PC-9 (cell line): ENCODE results near the gene ACAP2. TPM values are rescaled to one million over a fixed set of nuclear protein-coding genes. Genes with fewer than 3 reads are reported as not detected.
A peak's percentile ranks its signal among the peaks of the same experiment; 100 is the strongest.

Experiments used
- BruUV-seq: library from RNA; stranded (reverse); fragments of 400-500 nt; replicated peaks from 2 replicates; lab custom pipeline; 2021; lab: Mats Ljungman, UMichigan
- CTCF ChIA-PET: fragments of 300-600 bp; sonication (Branson Sonifier 250); formaldehyde crosslinking; loops from one replicate; lab custom pipeline; 2022; ENCODE audit warnings: antibody characterized with exemption; lab: Charles Lee
- POLR2A ChIA-PET: fragments of 300-600 bp; sonication (Branson Sonifier 250); formaldehyde crosslinking; loops from one replicate; lab custom pipeline; 2022; ENCODE audit warnings: antibody characterized with exemption; ENCODE audit not compliant: unreplicated experiment; lab: Charles Lee
- DNase-seq, 2 experiments: peaks; one replicate each; pipeline versions ENCODE4 v3.0.0 to v3.0.0-alpha.2; 2015 to 2022; ENCODE audit warnings: mixed read lengths in 1 of 2
- H2AFZ ChIP-seq: fragments of 200-600 bp; sonication (generic); 2 replicates; pipeline ENCODE4 v1.8.1; 2017; ENCODE audit warnings: antibody characterized with exemption
- H3F3A ChIP-seq: fragments of 200-600 bp; sonication (generic); 2 replicates; pipeline ENCODE4 v1.8.1; 2017; ENCODE audit warnings: antibody characterized with exemption, mild to moderate bottlenecking, low read depth; ENCODE audit not compliant: insufficient read depth
- H3K27ac ChIP-seq: fragments of 200-600 bp; sonication (generic); 2 replicates; pipeline ENCODE4 v1.6.1; 2016; ENCODE audit warnings: mixed run types
- H3K27me3 ChIP-seq: fragments of 200-600 bp; sonication (generic); 2 replicates; pipeline ENCODE4 v1.6.1; 2016; ENCODE audit warnings: low read depth, mixed run types; ENCODE audit not compliant: insufficient read depth
- H3K36me3 ChIP-seq: fragments of 200-600 bp; sonication (generic); 2 replicates; pipeline ENCODE4 v1.6.1; 2016; ENCODE audit warnings: low read depth, mixed run types
- H3K4me1 ChIP-seq: fragments of 200-600 bp; sonication (generic); replicated peaks from 2 replicates; pipeline ENCODE4 v1.6.1; 2016; ENCODE audit warnings: mixed run types; ENCODE audit not compliant: insufficient read depth
- H3K4me2 ChIP-seq: fragments of 200-600 bp; sonication (generic); 2 replicates; pipeline ENCODE4 v1.6.1; 2017; ENCODE audit warnings: mixed run types
- H3K4me3 ChIP-seq: fragments of 200-600 bp; sonication (generic); 2 replicates; pipeline ENCODE4 v1.6.1; 2016; ENCODE audit warnings: mixed run types
- H3K79me2 ChIP-seq: fragments of 200-600 bp; sonication (generic); 2 replicates; pipeline ENCODE4 v1.6.1; 2017; ENCODE audit warnings: low read depth, mixed run types
- H3K9me2 ChIP-seq: fragments of 200-600 bp; sonication (generic); 2 replicates; pipeline ENCODE4 v1.8.1; 2017; ENCODE audit warnings: mild to moderate bottlenecking; ENCODE audit not compliant: insufficient read depth
- H3K9me3 ChIP-seq: fragments of 200-600 bp; sonication (generic); 2 replicates; pipeline ENCODE4 v1.8.1; 2016; ENCODE audit warnings: low read depth; ENCODE audit not compliant: insufficient read depth
- H4K20me1 ChIP-seq: fragments of 200-600 bp; sonication (generic); 2 replicates; pipeline ENCODE4 v1.8.1; 2017; ENCODE audit not compliant: insufficient read depth
- CTCF ChIP-seq: fragments of 200-600 bp; sonication (generic); conservative IDR thresholded peaks from 2 replicates; pipeline ENCODE4 v1.6.1; 2017; ENCODE audit warnings: mixed run types, antibody characterized with exemption, mild to moderate bottlenecking, moderate library complexity
- EZH2 ChIP-seq: fragments of 200-600 bp; sonication (generic); IDR thresholded peaks from 2 replicates; pipeline ENCODE4 v1.8.0; 2017; ENCODE audit warnings: antibody characterized with exemption, low read depth
- intact Hi-C: fragments of 100-400 bp; cut with micrococcal nuclease; formaldehyde crosslinking; loops from one replicate; pipeline ENCODE4 v1.10.0; 2022; ENCODE audit not compliant: unreplicated experiment
- total RNA-seq: library from RNA; stranded (reverse); gene quantifications from 2 replicates; pipeline ENCODE4 v1.2.3, GENCODE V29; 2021

The ACAP2 gene
- total RNA-seq, 1 experiment from 2014 or later, result 67.9 TPM

- Histone ChIP-seq H3K27me3 (no peaks in the 10 kb centered on the region), H3K9me2 (no peaks in the 10 kb centered on the region), H3K4me1 (peaks cover 18% of the 10 kb centered on the region), H3K27ac (no peak within 1 kb of the TSS), H3K9me3 (no peaks in the 10 kb centered on the region), H3F3A (peaks cover 15% of the 10 kb centered on the region), H3K79me2 (peaks cover 7% of the 10 kb centered on the region; the same call in 1 of the 2 replicates), H3K4me3 (peak within 1 kb of the TSS; percentile 89), H2AFZ (peak within 1 kb of the TSS; percentile 98), H3K4me2 (peak within 1 kb of the TSS; percentile 83), H3K36me3 (no peaks in the 10 kb centered on the region), H4K20me1 (no peaks in the 10 kb centered on the region)
- ChIA-PET POLR2A (interaction anchor here (0.5 to 0.8 kb wide), 15 partner anchors 9 to 1136 kb away, joined by 3 to 7 read pairs (median 4); partner anchors contain the start of gene LRRC15), CTCF (interaction anchor here (0.5 to 3.8 kb wide), 29 partner anchors 20 to 644 kb away, joined by 3 to 27 read pairs (median 4); partner anchors contain the start of genes ACAP2, LSG1 and PPP1R2)
- intact Hi-C loops, result loop anchor here (1.0 to 2.0 kb wide), 5 partner anchors 171 to 589 kb away; no protein-coding TSS in a partner anchor
- DNase-seq, result peak; percentile 64 to 90
- TF ChIP-seq EZH2 (no peak), CTCF (peak; percentile 34)
- no TSS peak for BruUV-seq
Measured at GRCh38 chr3:195270817-195271409, 171.9 kb downstream of the ACAP2 start, which contains the start of gene XXYLT1. Gene XXYLT1, minus strand, starts transcription at chr3:195271159. Its CDS starts 101 bp downstream, at chr3:195271058.

DNA sequence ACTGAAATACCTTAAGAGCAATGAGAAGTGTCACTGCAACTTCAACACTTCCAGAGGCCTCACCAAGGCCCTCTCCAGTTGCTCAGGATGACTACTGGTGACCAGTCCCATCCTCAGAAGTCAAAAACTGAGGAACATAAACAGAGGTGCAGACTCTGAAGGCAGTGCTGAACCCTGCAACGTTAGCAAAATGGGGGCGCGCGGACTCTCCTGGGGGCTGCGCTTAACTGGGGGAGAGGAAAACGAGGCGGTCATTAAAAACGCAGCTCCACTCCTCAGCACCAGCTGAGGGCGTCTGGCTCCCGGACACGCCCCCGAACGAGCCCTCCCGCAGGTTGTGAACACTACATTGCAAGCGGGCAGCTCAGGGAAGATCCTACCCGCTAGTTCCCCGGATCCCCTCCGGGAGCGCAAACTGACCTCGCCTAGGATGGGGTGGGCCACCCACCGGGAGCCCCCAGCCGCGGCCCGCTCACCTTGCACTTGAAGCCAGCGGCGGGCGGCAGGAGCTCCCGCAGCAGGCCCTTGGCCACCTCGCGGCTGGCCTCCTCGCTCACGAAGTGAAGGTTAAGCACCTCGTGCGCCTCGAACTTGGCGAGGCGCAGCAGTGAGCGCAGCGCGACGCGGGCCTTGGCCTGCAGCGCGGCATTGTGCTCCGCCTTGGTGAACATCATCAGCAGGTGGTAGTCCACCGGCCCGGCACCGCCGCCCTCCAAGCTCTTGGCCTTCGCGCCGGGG, 172.6 kb downstream of the ACAP2 start:
- POLR2A ChIA-PET, result interaction anchor here (0.5 to 0.7 kb wide), 5 partner anchors 131 to 940 kb away, joined by 3 to 4 read pairs (median 3); no protein-coding TSS in a partner anchor
- Histone ChIP-seq H2AFZ (peak overlapping the region; percentile 98), H3K9me3 (no peaks in the 10 kb centered on the region), H3K27me3 (no peaks in the 10 kb centered on the region), H3K79me2 (peaks cover 7% of the 10 kb centered on the region; the same call in 1 of the 2 replicates), H4K20me1 (no peaks in the 10 kb centered on the region), H3K27ac (no peak overlapping the region), H3K36me3 (no peaks in the 10 kb centered on the region), H3F3A (peaks cover 10% of the 10 kb centered on the region), H3K4me3 (peak overlapping the region; percentile 89), H3K4me2 (peak overlapping the region; percentile 83), H3K4me1 (peaks cover 18% of the 10 kb centered on the region), H3K9me2 (no peaks in the 10 kb centered on the region)
- intact Hi-C loops, result loop anchor here (2.0 kb wide), 1 partner anchor 581 kb away; no protein-coding TSS in a partner anchor
- CTCF ChIA-PET, result interaction anchor here (0.5 to 3.8 kb wide), 7 partner anchors 9 to 644 kb away, joined by 3 to 27 read pairs (median 7); partner anchors contain the start of gene LSG1
- no peak for TF ChIP-seq EZH2
- no peak for TF ChIP-seq CTCF
- peak in 1 of 2 experiments; percentile 40 for DNase-seq
- BruUV-seq, result no TSS peak
